HT1080 (cell line): ENCODE measurements around the gene UQCRH. TPM values are rescaled to one million over a fixed set of nuclear protein-coding genes. Genes with fewer than 3 reads are reported as not detected.

Source experiments
- DNase-seq: peaks from one replicate; pipeline ENCODE4 v3.0.0-alpha.2; 2015; ENCODE audit warnings: low read depth
- polyA plus RNA-seq, 2 experiments: library from polyadenylated mRNA; depleted of rRNA; stranded (reverse); fragments of >200 nt; gene quantifications; 2 replicates each; pipeline ENCODE4 v1.2.3, GENCODE V29; 2015
- total RNA-seq: library from RNA; depleted of rRNA; stranded (reverse); fragments of >200 nt; shearing (Covaris generic); gene quantifications from 2 replicates; pipeline ENCODE4 v1.2.3, GENCODE V29; 2014; rRNA removed

UQCRH gene
- 681 and 1,071 TPM in 2 replicates for total RNA-seq
- polyA plus RNA-seq (2015; cell fraction: cytosol; rRNA removed) = 1,199 and 1,247 TPM in 2 replicates
- polyA plus RNA-seq (2015; cell fraction: nucleus; rRNA removed) = 346 and 383 TPM in 2 replicates

GRCh38 chr1:46303038-46303871, at the start of gene UQCRH, which contains the start of gene LRRC41:
UQCRH (plus strand) TSS chr1:46303698; CDS start chr1:46303767, 69 bp downstream.
LRRC41 (minus strand) TSS chr1:46303616; CDS start chr1:46303322, 294 bp downstream.
- peak; percentile 94 for DNase-seq

- DNase-seq = no peak
These were observed 48.8 kb upstream of the UQCRH start for GRCh38 chr1:46254668-46255067.

- DNase-seq = no peak
These were observed 47.0 kb upstream of the UQCRH start for GRCh38 chr1:46256523-46256922.

GRCh38 chr1:46262508-46262907, 41.0 kb upstream of the UQCRH start:
- DNase-seq = no peak

DNA sequence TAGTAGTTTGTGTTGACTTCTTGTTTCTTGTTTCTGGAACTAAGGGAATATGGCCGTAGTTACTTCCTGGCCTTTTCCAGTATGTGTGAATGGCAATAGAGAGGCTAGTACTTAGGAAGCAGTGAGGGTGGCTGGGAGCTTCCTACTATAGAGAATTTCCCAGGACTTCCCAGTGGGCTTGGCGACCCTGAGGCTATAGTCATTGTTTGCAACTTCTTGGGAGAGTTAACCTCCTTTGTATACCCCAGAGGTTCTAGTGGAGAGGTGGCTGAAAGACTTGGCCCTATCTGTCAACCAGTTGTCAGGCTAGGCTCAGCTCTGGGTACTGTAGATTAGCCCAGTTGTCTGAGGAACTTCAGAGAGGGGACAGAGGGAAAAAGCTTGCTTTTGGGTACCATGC, 40.4 kb upstream of the UQCRH start:
- no peak for DNase-seq

DNA sequence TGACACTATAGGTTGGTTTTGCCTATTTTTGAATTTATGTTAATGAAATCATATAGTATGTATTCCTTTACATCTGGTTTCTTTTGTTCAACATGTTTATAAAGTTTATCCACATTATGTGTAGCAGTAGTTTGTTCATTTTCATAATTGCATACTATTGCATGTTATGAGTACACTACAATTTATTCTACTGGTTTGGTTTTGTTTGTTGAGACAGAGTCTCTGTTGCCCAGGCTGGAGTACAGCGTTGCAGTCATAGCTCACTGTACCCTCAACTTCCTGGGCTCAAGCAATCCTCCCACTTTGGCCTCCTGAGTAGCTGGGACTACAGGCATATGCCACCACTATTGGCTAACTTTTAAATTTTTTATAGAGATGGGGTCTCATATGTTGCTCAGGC, 34.9 kb upstream of the UQCRH start:
- DNase-seq = no peak

DNA sequence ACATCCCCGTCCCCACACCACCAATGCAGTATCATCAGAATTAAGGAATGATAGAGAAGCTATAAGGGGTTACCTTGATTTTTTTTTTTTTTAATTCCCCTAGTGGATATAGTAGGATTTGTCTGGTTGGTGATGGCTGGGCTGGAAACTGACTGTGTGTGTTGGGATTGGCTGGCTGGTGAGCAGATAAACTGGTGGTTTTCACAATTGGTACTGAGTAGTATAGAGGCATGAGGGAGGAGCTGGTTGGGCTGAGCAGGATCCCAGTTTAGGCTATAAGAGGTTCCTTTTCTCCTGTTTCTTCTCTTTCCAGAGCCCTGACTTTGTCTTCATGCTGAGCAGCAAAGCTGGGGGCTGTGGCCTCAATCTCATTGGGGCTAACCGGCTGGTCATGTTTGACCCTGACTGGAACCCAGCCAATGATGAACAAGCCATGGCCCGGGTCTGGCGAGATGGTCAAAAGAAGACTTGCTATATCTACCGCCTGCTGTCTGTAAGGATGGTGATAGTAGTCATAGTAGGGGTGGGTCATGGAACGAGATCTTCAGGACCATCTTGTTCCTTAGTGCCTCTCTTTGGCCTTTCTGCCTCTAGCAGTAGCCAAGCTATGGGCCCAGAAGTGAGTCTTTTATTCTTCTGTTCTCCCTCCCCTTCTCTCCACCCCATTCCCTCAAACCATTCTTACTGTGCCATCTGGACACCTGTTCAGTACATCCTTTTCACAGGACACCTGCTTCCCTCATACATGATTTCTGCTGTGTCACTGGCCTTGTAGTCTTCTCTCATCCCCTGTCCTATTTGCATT, 29.1 kb upstream of the UQCRH start:
- no peak for DNase-seq

- DNase-seq = no peak
These were observed 28.5 kb upstream of the UQCRH start for GRCh38 chr1:46275030-46275337.

DNA sequence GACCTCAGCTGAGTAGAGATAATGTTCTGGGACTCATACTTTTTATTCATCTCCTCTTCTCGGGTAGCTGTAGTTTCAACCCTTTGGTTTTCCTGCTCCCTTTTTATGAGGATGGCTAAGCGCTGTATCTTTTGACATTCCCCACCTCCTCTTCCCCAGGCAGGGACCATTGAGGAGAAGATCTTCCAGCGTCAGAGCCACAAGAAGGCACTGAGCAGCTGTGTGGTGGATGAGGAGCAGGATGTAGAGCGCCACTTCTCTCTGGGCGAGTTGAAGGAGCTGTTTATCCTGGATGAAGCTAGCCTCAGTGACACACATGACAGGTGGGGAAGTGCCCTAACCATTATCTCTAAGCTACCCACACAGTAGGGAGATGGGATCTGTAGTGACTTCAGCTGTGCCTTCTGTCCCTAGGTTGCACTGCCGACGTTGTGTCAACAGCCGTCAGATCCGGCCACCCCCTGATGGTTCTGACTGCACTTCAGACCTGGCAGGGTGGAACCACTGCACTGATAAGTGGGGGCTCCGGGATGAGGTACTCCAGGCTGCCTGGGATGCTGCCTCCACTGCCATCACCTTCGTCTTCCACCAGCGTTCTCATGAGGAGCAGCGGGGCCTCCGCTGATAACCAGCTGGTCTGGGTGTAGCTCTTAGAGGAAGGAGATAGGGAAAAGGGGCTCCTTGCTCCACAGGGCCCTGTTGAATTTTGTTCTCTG, 25.7 kb upstream of the UQCRH start:
- no peak for DNase-seq

DNA sequence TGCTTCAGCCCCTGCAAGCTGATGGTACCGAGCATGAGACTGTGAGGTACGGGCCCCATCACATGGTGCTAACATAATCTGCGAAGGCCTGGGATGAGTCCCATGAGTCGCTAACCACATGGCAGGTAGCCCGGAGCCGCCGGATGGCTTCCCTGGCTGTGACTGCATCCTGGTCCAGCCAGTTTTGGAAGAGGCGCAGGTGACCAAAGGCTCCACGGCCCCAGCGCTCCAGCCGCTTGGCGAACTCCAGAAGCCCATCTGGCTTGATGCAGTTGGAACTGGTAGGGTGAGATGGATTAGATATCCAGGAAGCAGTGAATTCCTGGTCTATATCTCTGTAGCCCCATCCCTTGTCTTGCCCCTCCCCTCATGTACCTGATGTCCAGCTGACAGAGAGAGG, 24.7 kb upstream of the UQCRH start:
- peak; percentile 24 for DNase-seq

DNA sequence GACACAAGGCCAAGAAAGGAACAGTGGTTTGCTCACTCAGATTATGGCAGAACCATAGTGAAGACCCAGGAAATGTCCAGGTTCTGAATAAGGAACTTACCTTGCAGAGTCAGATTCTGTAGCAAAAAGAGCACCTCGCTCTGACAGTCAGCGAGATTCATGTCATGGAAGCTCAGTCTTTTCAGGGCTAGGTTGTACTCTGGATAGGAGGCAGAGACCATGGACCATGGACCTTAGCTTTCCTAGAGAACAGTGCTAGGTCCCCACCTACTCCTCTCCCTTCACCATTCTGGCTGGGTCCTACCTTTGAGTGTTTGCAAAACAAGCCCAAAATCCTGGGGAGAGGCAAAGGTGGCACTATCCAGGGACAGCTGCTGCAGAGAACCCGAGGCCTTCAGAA, 23.4 kb upstream of the UQCRH start:
- no peak for DNase-seq

GRCh38 chr1:46281021-46281420, 22.5 kb upstream of the UQCRH start:
- no peak for DNase-seq

GRCh38 chr1:46284058-46284457, 19.4 kb upstream of the UQCRH start:
- no peak for DNase-seq

- DNase-seq = no peak
These were observed 18.6 kb upstream of the UQCRH start for GRCh38 chr1:46284597-46285564.

DNA sequence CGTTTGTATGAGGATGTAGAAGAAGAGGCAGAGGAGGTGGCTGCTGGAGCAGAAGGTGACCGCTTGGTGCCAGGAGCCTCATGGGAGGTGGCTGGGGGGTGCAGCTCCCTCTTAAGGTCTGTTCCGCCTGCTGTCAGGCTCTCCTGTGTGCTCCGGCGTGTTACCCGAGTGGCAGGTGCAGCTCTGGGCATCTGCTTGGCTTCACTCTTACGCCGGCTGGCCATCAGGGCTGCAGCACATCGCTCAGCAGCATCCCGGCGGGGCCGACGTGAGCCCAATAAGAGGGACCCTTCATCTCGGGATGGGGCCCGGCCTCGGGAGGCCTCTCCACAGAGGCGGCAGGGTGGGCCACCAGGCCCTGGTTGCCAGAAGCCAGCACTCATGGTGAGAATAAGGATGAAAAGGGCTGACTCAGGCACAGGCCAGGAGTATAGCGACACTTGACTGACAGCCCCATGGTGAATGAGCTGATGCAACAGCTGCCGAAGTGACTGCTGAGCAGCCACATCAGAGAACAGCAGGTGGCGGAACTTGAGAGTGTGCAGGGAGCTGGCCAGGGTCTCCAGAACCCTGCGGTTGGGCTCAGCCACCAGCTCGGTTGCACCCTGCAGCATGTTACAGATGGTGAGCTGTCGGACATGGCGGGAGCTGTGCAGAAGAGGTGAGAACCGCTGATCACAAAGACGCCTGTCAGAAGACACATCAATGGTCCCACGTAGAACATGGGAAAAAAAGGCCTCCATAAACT, 17.6 kb upstream of the UQCRH start:
- DNase-seq = no peak

GRCh38 chr1:46288485-46289133, 14.9 kb upstream of the UQCRH start:
- DNase-seq = peak; percentile 51

DNA sequence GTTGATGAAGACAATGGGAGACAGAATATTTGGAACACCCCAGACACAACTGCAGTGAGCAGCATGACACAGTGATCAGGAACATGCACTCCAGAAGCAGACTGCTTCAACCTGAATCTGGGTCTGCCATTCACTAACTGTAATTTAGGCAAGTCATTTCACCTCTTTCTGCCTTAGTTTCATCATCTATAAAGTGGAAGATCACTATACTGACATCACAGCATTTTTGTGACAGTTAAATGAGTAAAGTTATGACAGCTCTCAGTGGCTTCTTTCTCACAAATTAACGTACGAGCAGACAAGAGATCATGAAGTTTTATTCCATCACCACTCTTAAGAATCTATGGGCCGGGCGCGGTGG, 14.4 kb upstream of the UQCRH start:
- DNase-seq = no peak

GRCh38 chr1:46289976-46290375, 13.5 kb upstream of the UQCRH start:
- DNase-seq = no peak

GRCh38 chr1:46295306-46295705, 8.2 kb upstream of the UQCRH start:
- no peak for DNase-seq
